NCI-H1930 (cell line): ENCODE data around the gene KIF26B.

ENCODE experiments used
- DNase-seq, 2 experiments: peaks; one replicate each; lab custom pipeline; 2025; lab: John Stamatoyannopoulos, UW

Gene KIF26B

DNA sequence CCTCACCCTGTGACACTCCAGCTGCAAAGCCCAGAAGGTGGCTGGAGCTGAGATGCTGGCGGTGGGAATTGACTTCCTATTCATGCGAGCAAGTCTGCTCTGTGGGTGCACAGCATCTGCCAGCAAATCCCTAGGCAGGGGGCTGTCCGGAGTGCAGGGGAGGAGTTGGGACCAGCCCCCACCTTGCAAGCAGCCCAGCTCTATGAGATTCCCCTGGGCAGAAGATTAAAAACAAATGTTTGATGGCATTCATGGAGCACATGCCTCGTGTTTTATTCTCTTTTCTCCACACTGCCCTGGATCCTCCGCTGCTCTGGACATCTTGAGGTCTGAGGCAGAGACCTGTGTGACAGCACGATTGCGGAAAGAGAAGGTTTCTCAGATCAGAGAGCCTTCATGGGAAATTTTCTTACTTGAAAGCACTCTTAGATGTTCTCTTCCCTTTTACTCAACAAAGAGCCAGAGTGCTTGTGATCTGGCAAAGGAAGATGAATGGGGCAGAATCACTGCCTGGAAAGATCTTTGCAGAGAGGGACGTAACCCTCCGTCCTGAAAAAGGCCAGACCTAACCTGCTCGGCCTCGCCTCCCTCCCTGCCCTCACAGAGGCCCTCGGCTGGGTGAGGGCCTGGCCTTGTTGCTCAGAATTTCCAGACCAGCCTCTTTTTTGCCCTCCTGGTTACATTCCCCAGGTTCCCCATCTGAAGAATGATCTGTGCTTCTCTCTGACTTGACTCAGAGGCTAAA is 597.1 kb downstream of the KIF26B start:
- no peak for DNase-seq

DNA sequence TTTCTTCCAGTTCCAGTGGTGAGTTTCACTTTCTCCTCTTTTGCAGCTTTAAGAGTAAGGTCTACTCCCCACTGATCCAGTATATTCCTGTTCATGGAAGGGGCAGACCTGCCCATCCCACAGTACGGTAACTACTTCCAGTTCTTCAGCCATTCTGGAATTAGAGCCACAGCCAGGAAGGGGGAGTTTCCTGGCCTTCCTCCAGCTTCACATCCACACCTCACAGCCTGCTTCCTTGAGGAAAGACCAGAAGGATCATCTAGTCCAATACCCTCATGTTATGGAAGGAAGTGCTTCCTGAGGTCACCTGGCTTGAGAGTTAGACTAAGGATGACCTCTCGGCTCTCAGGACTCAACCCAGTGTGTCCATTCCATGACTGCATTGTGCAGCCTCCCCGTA is 597.8 kb downstream of the KIF26B start:
- DNase-seq = no peak

DNA sequence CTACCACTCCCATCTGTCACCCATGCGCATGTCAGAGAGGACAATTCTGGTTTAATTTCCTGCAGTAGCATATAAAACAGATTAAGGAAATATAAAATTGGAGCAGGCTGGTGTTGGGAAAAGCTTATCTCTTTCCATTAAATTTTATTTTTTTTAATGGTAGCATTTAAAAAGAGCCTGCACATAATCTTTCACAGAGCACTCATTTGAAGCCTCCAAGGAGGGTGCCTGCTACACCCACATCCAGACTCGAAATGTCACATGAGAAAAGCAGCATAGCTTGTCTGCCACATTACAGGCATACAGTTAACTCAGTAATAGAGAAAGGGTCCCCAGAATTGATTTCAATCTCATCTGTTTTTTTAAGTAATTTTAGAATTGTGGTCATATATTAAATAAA is 599.0 kb downstream of the KIF26B start:
- DNase-seq = no peak

DNA sequence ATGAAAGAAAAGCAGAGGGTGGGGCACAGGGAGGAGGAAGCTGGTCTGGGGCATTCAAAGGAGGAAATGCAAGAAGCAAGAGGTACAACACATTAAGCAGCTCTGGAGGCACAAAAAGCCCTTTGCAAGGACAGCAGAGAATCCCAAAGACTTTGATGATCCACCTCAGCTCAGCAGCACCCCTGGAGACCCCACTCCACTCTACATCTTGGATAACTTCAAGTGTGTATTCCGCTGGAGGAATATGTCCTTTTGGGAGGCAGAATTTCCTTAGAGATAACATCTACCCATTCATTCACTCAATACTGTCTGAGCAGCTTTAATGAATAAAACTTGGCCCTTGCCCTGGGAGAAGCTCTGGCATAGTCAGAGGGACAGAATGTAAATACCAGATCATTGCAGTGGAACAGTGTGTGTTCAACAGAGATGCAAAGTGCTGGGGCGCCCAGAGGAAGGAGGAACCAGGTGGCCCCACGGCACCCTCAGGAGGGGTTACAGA is 599.7 kb downstream of the KIF26B start:
- no peak for DNase-seq
